ENCODE results near the gene NLRC5. TPM values are rescaled to one million over a fixed set of nuclear protein-coding genes. Genes with fewer than 3 reads are reported as not detected.
"Not testable (repeated sequence)": the region's sequence is repeated elsewhere in the genome, so short reads cannot be mapped to it uniquely, and the experiment has no call there.

Gene NLRC5
- total RNA-seq, 4 donors from 2014 or later = 20.6 to 189 (median 43.2) TPM

DNA sequence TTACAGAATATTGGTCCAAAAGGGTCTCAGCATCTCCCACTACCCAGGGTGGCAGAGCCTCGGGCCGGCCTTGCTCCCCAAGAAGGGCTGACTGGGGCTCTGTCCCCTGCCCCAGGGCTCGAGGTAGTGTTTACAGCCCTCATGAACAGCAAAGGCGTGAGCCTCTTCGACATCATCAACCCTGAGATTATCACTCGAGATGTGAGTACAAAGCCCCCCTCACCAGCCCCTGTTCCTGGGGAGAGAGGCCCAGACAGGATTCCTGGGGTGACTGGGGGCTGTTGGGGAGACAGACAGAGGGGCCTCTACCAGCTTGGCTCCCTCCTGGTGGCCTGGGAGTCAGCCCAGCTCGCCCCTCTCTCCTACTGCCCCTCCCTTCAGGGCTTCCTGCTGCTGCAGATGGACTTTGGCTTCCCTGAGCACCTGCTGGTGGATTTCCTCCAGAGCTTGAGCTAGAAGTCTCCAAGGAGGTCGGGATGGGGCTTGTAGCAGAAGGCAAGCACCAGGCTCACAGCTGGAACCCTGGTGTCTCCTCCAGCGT, 6.1 kb upstream of the NLRC5 start:
- DNase-seq (ENCODE audit: low spot score) = no peak

DNA sequence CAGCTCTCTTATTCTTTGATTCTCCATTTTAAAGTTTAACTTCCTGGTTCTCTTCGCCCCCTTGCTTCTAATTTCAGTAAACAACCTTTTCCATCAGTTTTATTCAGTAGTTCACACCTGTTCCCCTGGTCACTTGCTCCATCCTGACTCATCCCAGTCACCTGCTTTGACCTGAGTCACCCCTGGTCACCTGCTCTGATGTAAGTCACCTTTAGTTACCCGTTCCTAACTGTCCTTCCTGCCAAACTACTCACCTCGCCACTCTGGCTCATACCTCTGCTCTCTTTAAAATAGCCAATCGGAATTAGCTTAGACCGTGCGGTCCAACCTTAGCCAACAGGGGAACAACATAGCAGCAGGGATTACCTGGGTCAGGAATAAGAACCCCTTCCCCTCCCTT, 4.7 kb upstream of the NLRC5 start:
- DNase-seq (ENCODE audit: low spot score) (no peak), ATAC-seq (ENCODE audit: low FRiP score) (no peak)
- TF ChIP-seq, protein P1, sequence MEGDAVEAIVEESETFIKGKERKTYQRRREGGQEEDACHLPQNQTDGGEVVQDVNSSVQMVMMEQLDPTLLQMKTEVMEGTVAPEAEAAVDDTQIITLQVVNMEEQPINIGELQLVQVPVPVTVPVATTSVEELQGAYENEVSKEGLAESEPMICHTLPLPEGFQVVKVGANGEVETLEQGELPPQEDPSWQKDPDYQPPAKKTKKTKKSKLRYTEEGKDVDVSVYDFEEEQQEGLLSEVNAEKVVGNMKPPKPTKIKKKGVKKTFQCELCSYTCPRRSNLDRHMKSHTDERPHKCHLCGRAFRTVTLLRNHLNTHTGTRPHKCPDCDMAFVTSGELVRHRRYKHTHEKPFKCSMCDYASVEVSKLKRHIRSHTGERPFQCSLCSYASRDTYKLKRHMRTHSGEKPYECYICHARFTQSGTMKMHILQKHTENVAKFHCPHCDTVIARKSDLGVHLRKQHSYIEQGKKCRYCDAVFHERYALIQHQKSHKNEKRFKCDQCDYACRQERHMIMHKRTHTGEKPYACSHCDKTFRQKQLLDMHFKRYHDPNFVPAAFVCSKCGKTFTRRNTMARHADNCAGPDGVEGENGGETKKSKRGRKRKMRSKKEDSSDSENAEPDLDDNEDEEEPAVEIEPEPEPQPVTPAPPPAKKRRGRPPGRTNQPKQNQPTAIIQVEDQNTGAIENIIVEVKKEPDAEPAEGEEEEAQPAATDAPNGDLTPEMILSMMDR (IDR thresholded peaks at IDR 0.05) = no peak

More for the DNA sequence above, 6.1 kb upstream of the NLRC5 start:
- TF ChIP-seq, protein P1 (IDR thresholded peaks at IDR 0.05) = no peak
- ATAC-seq (ENCODE audit: low FRiP score) = no peak

DNA sequence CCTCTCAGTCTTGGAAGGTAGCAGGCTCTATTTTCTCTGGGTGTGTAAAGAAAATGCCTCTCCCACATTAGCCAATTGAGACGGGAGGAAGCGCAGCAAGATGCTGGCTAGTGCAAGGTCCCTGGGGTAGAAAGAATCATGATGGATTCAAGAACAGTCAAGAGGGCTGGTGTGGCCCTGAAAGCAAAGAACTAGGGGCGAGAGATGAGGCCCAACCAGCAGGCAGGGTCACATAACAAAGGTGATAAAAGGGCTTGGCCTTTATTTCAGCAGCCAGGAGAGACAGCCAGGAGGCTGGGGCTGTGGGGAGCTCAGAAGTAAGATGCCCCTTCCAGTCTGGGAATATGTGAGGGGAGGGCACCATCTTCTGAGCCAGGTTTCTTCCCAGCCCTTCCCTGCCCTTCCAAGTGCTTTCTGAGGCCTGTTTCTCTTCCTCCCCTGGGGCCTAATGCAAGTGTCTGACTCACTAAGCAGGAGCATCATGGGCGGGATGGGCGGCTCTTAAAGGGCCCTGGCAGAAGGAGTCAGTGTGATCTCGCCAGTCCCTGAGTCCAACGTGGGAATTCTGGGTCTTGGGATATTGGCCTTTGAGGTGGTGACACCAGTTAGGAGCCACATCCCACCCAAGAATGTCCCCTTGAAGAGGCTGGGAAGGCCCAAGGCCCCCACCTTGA, 3.9 kb upstream of the NLRC5 start:
- DNase-seq (ENCODE audit: low spot score) (peak; percentile 54), ATAC-seq (ENCODE audit: low FRiP score) (peak; percentile 65)
- TF ChIP-seq, protein P1 (IDR thresholded peaks at IDR 0.05) = no peak

DNA sequence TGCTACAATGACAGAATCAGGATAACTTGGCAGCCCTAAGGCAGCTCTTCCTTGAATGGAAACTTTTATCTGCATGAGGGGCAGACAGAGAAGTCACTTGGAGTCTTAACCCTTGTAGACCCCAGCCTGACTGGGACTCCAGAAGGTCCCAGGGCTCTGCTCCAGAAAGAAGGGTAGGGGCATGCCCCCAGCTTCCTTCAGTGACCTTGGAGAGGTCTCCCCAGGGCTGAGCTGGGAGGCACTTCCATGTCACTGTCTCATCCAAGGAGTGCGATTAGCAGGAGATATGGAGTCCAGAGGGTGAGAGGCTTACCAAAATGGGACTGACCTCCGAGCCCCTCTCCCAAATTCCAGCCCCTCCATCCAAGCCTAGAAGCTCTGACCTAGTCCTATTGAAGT, 3.4 kb upstream of the NLRC5 start:
- ATAC-seq (ENCODE audit: low FRiP score) (no peak), DNase-seq (ENCODE audit: low spot score) (no peak)
- TF ChIP-seq, protein P1 (IDR thresholded peaks at IDR 0.05) = no peak

DNA sequence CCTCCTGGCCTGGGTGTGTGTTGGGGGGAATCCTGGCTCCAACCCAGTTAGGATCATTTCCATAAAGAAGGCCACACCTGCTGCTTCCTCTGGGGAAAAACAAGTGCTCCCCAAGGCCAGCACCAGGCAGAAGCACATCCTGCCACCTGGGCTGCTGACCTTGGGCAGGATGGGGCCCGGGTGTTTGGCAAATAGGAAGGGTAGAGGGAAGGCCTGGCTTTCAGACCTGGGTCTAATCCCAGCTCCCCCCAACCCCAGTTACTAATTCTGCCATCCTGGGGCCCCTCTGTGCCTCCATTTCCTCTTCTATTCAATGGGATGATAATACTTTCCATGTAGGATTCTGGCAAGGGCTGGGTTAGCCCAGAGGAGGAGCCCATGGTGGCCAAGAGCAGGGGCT, 3.0 kb upstream of the NLRC5 start:
- ATAC-seq (ENCODE audit: low FRiP score) (no peak), DNase-seq (ENCODE audit: low spot score) (no peak)
- TF ChIP-seq, protein P1 (IDR thresholded peaks at IDR 0.05) = no peak

DNA sequence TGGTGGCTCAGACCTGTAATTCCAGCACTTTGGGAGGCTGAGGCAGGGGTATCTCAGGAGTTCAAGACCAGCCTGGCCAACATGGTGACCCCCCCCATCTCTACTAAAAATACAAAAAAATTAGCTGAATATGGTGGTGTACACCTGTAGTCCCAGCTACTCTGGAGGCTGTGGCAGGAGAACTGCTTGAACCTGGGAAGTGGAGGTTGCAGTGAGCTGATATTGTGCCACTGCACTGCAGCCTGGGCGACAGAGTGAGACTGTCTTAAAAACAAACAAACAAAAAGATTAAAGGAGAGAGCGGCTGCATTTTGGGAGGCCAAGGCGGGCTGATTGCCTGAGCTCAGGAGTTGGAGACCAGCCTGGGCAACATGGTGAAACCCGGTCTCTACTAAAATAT, 2.4 kb upstream of the NLRC5 start:
- not testable (repeated sequence) for DNase-seq (ENCODE audit: low spot score); ATAC-seq (ENCODE audit: low FRiP score)

DNA sequence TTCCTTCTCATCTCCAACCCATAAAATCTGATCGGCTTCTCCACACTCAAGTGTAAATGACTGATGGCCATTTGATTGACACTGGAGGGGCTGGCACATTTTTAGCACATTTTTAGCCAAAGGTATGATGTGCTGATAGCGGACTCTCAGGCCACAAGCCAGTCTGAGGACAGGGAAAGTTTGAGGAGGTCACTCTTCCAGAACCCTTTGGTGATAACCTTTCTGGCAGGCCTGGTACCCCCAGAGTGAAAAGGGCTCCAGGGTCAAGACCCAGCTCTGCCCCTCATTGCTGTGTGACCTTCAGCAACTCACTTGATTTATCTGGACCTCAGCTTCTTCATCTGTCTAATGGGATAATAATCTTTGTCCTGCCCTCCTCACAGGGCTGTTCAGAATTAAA, 1.7 kb upstream of the NLRC5 start:
- DNase-seq (ENCODE audit: low spot score) = no peak
- TF ChIP-seq, protein P1 (IDR thresholded peaks at IDR 0.05) = no peak
- ATAC-seq (ENCODE audit: low FRiP score) = no peak

Data from omental fat pad (tissue), 4 donors.